ENCODE results near the gene ALKAL2. TPM values are rescaled to one million over a fixed set of nuclear protein-coding genes. Genes with fewer than 3 reads are reported as not detected.

Gene ALKAL2
- total RNA-seq, 1 experiment from 2014 or later: not detected

DNA sequence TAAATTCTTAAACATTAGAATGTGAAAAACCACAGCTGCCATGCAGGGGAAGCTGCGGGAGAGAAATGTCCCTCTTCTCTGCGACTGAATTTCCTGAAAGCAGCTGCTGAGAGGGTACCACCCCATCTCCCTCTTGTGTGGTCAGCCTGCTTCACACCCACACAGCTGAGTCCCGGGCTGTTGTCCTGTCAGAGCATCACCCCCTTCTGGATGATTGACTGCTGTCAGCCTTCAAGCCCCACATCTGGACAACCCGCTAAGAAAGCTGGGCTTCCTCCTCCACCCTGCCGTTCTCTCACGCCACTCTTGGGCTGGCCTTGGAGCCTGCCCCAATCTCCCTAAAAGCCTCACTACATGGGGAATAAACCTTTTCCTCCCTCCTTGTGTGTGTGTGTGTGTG lies 50.0 kb downstream of the ALKAL2 start (continued):
- TF ChIP-seq, protein P1, sequence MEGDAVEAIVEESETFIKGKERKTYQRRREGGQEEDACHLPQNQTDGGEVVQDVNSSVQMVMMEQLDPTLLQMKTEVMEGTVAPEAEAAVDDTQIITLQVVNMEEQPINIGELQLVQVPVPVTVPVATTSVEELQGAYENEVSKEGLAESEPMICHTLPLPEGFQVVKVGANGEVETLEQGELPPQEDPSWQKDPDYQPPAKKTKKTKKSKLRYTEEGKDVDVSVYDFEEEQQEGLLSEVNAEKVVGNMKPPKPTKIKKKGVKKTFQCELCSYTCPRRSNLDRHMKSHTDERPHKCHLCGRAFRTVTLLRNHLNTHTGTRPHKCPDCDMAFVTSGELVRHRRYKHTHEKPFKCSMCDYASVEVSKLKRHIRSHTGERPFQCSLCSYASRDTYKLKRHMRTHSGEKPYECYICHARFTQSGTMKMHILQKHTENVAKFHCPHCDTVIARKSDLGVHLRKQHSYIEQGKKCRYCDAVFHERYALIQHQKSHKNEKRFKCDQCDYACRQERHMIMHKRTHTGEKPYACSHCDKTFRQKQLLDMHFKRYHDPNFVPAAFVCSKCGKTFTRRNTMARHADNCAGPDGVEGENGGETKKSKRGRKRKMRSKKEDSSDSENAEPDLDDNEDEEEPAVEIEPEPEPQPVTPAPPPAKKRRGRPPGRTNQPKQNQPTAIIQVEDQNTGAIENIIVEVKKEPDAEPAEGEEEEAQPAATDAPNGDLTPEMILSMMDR (IDR thresholded peaks at IDR 0.05 in 2 of 3, conservative IDR thresholded peaks at IDR 0.05 in 1 of 3; ENCODE audit: borderline replicate concordance in 1 of 3, insufficient read depth in 1 of 3, low read depth in 2 of 3, low read length in 2 of 3): no peak
- TF ChIP-seq ZFX (IDR thresholded peaks at IDR 0.05) (no peak), FOSL1 (IDR thresholded peaks at IDR 0.05; ENCODE audit: low read depth) (no peak), RAD21 (IDR thresholded peaks at IDR 0.05; ENCODE audit: low read depth) (no peak), EZH2 (IDR thresholded peaks at IDR 0.05) (no peak), YY1 (IDR thresholded peaks at IDR 0.05; ENCODE audit: extremely low read depth, insufficient replicate concordance, low read depth, low read length) (no peak)

DNA sequence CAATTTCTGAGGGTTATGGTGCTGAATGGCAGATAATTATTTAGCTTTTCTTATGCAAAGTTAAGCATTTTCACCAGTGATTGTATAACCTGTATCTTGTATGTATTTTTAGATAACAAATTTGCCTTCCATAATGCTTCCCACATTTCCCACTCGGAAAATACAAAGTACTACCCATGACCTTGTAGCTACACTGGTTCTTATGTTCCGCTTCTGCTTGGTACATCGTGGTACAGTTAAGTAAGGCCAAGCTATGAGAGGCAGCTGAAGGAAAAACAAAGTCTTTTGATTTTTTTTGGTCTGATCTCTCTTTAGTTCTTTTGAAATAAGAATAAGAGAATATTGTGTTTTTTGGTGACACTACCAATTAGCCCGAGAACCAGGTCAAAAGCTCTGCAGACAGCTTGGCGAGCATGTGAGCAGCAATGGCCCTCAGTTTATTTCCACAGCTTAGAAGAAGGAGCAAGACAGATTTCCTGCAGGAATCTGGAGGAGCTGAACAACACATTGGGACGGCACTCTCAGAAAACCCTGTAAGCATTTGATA lies 50.8 kb downstream of the ALKAL2 start:
- no peaks in the 10 kb centered on the region; a peak in 1 of 4 replicates for H3K9me3 ChIP-seq (ENCODE audit: control insufficient read depth in 1 of 2, insufficient read depth in 1 of 2, low read depth in 1 of 2, low read length in 2 of 2)
- H3K79me2 ChIP-seq (ENCODE audit: insufficient read depth, low read length): no peaks in the 10 kb centered on the region
- no peak for DNase-seq (ENCODE audit: low read depth, low spot score)
- H3K27me3 ChIP-seq (ENCODE audit: insufficient read depth, low read length): no peaks in the 10 kb centered on the region
- no peak overlapping the region for H3K27ac ChIP-seq (ENCODE audit: low read depth, low read length)
- intact Hi-C loops (cut with micrococcal nuclease): no loop called here
- TF ChIP-seq EZH2phosphoT487 (IDR thresholded peaks at IDR 0.05; ENCODE audit: borderline replicate concordance) (no peak), RAD21 (IDR thresholded peaks at IDR 0.05; ENCODE audit: low read depth) (no peak), SP1 (IDR thresholded peaks at IDR 0.05; ENCODE audit: low read depth) (no peak)
- no peaks in the 10 kb centered on the region for H3K9me2 ChIP-seq (ENCODE audit: insufficient read depth)
- no peak overlapping the region for H3K4me2 ChIP-seq (ENCODE audit: low read length)
- CTCF ChIA-PET: interaction anchor here (1.5 kb wide), 1 partner anchor 10 kb away, joined by 7 read pairs; no protein-coding TSS in a partner anchor
- no peaks in the 10 kb centered on the region for H4K20me1 ChIP-seq (ENCODE audit: insufficient read depth)
- no peaks in the 10 kb centered on the region for H3K36me3 ChIP-seq (ENCODE audit: control insufficient read depth in 1 of 2, insufficient read depth in 2 of 2, low read length in 2 of 2)
- RAD21 ChIA-PET (ENCODE audit: low non-redundant PET in 1 of 2, low total read pairs in 2 of 2, uncharacterized antibody in 2 of 2, unreplicated experiment in 2 of 2): no interaction called here
- no peak overlapping the region for H2AFZ ChIP-seq (ENCODE audit: low read depth, low read length, poor library complexity, severe bottlenecking)
- H3K9ac ChIP-seq (ENCODE audit: low read length): no peak overlapping the region
- ATAC-seq: no peak
- BruUV-seq (replicated peaks): no TSS peak
- POLR2A ChIA-PET: no interaction called here
- H3K4me3 ChIP-seq (replicated peaks in 1 of 2; ENCODE audit: low read depth in 1 of 2, low read length in 2 of 2): no peak overlapping the region
- no peaks in the 10 kb centered on the region for H3K4me1 ChIP-seq (ENCODE audit: control insufficient read depth in 1 of 2, insufficient read depth in 2 of 2, low read length in 2 of 2)

Measured in HCT116 (cell line).